ENCODE data around the gene NES. TPM values are rescaled to one million over a fixed set of nuclear protein-coding genes. Genes with fewer than 3 reads are reported as not detected.

Gene NES
- total and polyA plus RNA-seq, 4 donors, result 0.15 to 3.1 (median 1.9) TPM

DNA sequence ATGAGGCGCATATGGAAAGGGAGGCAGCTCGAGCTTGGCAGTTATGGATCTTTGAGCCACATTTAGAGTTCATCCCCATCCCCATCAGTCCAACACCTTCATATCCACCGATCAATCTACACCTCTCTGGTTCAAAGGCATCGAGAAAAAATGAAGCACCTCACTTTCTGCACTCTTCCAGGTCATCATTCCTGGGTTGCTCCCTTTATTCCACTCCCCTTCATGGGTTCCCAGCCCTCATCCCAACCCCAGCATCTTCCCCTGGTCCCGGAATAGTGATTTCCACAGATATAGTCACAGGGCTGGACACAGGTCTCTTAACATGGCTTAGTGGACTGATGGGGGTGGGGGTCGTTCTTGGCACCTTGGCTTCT is 57.6 kb downstream of the NES start:
- Histone ChIP-seq H3K4me1 (ENCODE audit: control insufficient read depth in 4 of 4, insufficient read depth in 4 of 4, low read length in 3 of 4) (peaks cover 2 to 10% (median 4%) of the 10 kb centered on the region in 4 donors), H3K9ac (ENCODE audit: low read depth in 1 of 2, low read length in 2 of 2) (no peak overlapping the region), H3K36me3 (ENCODE audit: control insufficient read depth in 4 of 4, insufficient read depth in 3 of 4, low read depth in 1 of 4, low read length in 3 of 4) (no peaks in the 10 kb centered on the region), H3K9me3 (ENCODE audit: control insufficient read depth in 4 of 4, low read length in 3 of 4) (no peaks in the 10 kb centered on the region), H3K27me3 (ENCODE audit: control insufficient read depth in 4 of 4, insufficient read depth in 4 of 4, low read length in 3 of 4) (peaks cover 0 to 7% (median 3%) of the 10 kb centered on the region in 4 donors), H3K27ac (ENCODE audit: low read depth in 1 of 2, low read length in 2 of 2) (no peak overlapping the region), H3K4me3 (ENCODE audit: low read depth in 1 of 3, low read length in 3 of 3) (no peak overlapping the region)
- TF ChIP-seq GABPA (IDR thresholded peaks at IDR 0.05 in 1 of 2, conservative IDR thresholded peaks at IDR 0.05 in 1 of 2) (no peak), YY1 (IDR thresholded peaks at IDR 0.05) (no peak), JUND (IDR thresholded peaks at IDR 0.05) (no peak), EGR1 (IDR thresholded peaks at IDR 0.05; ENCODE audit: low read depth in 2 of 2) (no peak)
- TF ChIP-seq, protein P1, sequence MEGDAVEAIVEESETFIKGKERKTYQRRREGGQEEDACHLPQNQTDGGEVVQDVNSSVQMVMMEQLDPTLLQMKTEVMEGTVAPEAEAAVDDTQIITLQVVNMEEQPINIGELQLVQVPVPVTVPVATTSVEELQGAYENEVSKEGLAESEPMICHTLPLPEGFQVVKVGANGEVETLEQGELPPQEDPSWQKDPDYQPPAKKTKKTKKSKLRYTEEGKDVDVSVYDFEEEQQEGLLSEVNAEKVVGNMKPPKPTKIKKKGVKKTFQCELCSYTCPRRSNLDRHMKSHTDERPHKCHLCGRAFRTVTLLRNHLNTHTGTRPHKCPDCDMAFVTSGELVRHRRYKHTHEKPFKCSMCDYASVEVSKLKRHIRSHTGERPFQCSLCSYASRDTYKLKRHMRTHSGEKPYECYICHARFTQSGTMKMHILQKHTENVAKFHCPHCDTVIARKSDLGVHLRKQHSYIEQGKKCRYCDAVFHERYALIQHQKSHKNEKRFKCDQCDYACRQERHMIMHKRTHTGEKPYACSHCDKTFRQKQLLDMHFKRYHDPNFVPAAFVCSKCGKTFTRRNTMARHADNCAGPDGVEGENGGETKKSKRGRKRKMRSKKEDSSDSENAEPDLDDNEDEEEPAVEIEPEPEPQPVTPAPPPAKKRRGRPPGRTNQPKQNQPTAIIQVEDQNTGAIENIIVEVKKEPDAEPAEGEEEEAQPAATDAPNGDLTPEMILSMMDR (IDR thresholded peaks at IDR 0.05; ENCODE audit: low read depth, low read length, missing input control), result no peak
- 23% methylated on average over 6 of the region's 6 CpGs for WGBS
- no peak for DNase-seq (ENCODE audit: low spot score)

DNA sequence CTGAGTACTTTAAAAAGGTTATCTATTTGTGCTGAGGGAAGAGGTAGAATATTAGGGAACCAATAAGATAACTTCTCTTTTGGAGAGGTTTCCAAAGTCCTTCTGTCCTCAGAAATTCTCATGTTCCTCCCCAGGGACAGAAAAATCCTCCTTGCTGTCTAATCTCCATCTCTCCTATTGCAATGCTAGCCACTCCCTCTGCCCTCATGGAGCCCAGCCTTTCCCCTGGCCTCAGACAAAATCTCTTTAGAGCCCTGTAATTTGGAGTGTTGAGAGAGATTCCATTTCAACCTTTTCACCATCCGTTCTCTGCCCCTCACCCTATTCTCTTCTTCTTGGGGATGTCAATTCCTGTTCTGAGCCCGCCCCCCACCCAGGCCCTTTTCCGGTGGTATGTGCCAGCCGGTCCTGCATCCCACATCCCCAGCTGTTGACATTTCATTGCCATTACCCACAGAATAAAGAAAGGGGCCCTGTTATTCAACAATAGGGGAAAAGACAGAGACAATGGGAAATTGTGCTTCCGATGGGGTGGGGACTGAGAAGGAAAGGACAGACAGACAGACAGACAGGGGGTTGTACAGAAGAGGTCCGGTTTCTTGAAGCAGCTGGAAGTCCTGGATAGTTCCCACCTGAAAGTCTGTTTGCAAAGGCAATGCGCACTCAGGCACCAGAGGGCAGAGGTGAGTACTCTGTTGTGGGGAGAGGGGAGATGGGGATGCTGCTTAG is 58.2 kb downstream of the NES start, which contains the start of gene HAPLN2:
HAPLN2 (plus strand) TSS at position 563 of the 729 bp plus-strand sequence. CDS start 4,076 bp downstream, outside the sequence.
- DNase-seq (ENCODE audit: low spot score), result no peak
- 7% methylated on average over 7 of the region's 7 CpGs for WGBS
- Histone ChIP-seq H3K36me3 (ENCODE audit: control insufficient read depth in 4 of 4, insufficient read depth in 3 of 4, low read depth in 1 of 4, low read length in 3 of 4) (no peaks in the 10 kb centered on the region), H3K27me3 (ENCODE audit: control insufficient read depth in 4 of 4, insufficient read depth in 4 of 4, low read length in 3 of 4) (peaks cover 0 to 7% (median 2%) of the 10 kb centered on the region in 4 donors), H3K27ac (ENCODE audit: low read depth in 1 of 2, low read length in 2 of 2) (no peak within 1 kb of the TSS), H3K4me1 (ENCODE audit: control insufficient read depth in 4 of 4, insufficient read depth in 4 of 4, low read length in 3 of 4) (peaks cover 0 to 5% (median 0%) of the 10 kb centered on the region in 4 donors), H3K9me3 (ENCODE audit: control insufficient read depth in 4 of 4, low read length in 3 of 4) (no peaks in the 10 kb centered on the region), H3K9ac (ENCODE audit: low read depth in 1 of 2, low read length in 2 of 2) (no peak within 1 kb of the TSS), H3K4me3 (ENCODE audit: low read depth in 1 of 3, low read length in 3 of 3) (no peak within 1 kb of the TSS)
- TF ChIP-seq YY1 (IDR thresholded peaks at IDR 0.05) (no peak), JUND (IDR thresholded peaks at IDR 0.05) (no peak), RAD21 (IDR thresholded peaks at IDR 0.05) (peak in 1 of 2 donors; percentile 55), HNF4G (IDR thresholded peaks at IDR 0.05) (no peak), HNF4A (conservative IDR thresholded peaks at IDR 0.05) (no peak)
- TF ChIP-seq, protein P1 (IDR thresholded peaks at IDR 0.05; ENCODE audit: low read depth, low read length, missing input control), result peak; percentile 37
- TF ChIP-seq, protein P2, sequence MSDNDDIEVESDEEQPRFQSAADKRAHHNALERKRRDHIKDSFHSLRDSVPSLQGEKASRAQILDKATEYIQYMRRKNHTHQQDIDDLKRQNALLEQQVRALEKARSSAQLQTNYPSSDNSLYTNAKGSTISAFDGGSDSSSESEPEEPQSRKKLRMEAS (IDR thresholded peaks at IDR 0.05), result no peak
- TF ChIP-seq, protein P3, sequence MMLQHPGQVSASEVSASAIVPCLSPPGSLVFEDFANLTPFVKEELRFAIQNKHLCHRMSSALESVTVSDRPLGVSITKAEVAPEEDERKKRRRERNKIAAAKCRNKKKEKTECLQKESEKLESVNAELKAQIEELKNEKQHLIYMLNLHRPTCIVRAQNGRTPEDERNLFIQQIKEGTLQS (IDR thresholded peaks at IDR 0.05), result no peak
- TF ChIP-seq, protein P4, sequence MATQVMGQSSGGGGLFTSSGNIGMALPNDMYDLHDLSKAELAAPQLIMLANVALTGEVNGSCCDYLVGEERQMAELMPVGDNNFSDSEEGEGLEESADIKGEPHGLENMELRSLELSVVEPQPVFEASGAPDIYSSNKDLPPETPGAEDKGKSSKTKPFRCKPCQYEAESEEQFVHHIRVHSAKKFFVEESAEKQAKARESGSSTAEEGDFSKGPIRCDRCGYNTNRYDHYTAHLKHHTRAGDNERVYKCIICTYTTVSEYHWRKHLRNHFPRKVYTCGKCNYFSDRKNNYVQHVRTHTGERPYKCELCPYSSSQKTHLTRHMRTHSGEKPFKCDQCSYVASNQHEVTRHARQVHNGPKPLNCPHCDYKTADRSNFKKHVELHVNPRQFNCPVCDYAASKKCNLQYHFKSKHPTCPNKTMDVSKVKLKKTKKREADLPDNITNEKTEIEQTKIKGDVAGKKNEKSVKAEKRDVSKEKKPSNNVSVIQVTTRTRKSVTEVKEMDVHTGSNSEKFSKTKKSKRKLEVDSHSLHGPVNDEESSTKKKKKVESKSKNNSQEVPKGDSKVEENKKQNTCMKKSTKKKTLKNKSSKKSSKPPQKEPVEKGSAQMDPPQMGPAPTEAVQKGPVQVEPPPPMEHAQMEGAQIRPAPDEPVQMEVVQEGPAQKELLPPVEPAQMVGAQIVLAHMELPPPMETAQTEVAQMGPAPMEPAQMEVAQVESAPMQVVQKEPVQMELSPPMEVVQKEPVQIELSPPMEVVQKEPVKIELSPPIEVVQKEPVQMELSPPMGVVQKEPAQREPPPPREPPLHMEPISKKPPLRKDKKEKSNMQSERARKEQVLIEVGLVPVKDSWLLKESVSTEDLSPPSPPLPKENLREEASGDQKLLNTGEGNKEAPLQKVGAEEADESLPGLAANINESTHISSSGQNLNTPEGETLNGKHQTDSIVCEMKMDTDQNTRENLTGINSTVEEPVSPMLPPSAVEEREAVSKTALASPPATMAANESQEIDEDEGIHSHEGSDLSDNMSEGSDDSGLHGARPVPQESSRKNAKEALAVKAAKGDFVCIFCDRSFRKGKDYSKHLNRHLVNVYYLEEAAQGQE (IDR thresholded peaks at IDR 0.05), result no peak

Other genes starting within 250 kb of the NES start
- gene MEF2D, start 176.6 kb downstream of the NES start, total RNA-seq, result 1 to 10 TPM; 5.2 to 5.7 TPM
- gene MEF2D, start 176.6 kb downstream of the NES start, polyA plus RNA-seq, result 1 to 10 TPM; 3.4 to 7.6 TPM
- gene IQGAP3, start 104.8 kb downstream of the NES start, total RNA-seq, result 1 to 10 TPM in 1 of 2 donors, under 1 TPM in 1; under 0.01 to 8.5 TPM
- under 1 TPM; 0.11 to 0.75 TPM for gene IQGAP3, start 104.8 kb downstream of the NES start, polyA plus RNA-seq
- gene TTC24, start 97.7 kb downstream of the NES start, total RNA-seq, result under 1 TPM; 0.08 to 0.14 TPM
- under 1 TPM in 1 of 2 donors, not detected in 1; 0.10 TPM for gene TTC24, start 97.7 kb downstream of the NES start, polyA plus RNA-seq
- 10 to 100 TPM; 20.6 to 35.0 TPM for gene NAXE, start 85.6 kb downstream of the NES start, total RNA-seq
- 10 to 100 TPM; 58.9 to 73.8 TPM for gene NAXE, start 85.6 kb downstream of the NES start, polyA plus RNA-seq
- gene GPATCH4, start 75.9 kb downstream of the NES start, total RNA-seq, result 10 to 100 TPM in 1 of 2 donors, 1 to 10 TPM in 1; 7.6 to 18.7 TPM
- gene GPATCH4, start 75.9 kb downstream of the NES start, polyA plus RNA-seq, result 10 to 100 TPM; 13.8 to 23.6 TPM
- gene HAPLN2, start 58.0 kb downstream of the NES start, total RNA-seq, result under 1 TPM in 1 of 2 donors, not detected in 1; 0.08 TPM
- gene HAPLN2, start 58.0 kb downstream of the NES start, polyA plus RNA-seq, result under 1 TPM in 1 of 2 donors, not detected in 1; 0.03 TPM
- not detected for gene BCAN, start 35.3 kb downstream of the NES start, total RNA-seq
- under 1 TPM in 1 of 2 donors, not detected in 1; 0.02 TPM for gene BCAN, start 35.3 kb downstream of the NES start, polyA plus RNA-seq
- gene CRABP2, start 28.2 kb upstream of the NES start, total RNA-seq, result under 1 TPM in 1 of 2 donors, not detected in 1; 0.14 TPM
- gene CRABP2, start 28.2 kb upstream of the NES start, polyA plus RNA-seq, result under 1 TPM in 1 of 2 donors, not detected in 1; 0.22 TPM
- 10 to 100 TPM in 1 of 2 donors, 1 to 10 TPM in 1; 6.9 to 13.5 TPM for gene METTL25B, start 51.1 kb upstream of the NES start, total RNA-seq
- gene METTL25B, start 51.1 kb upstream of the NES start, polyA plus RNA-seq, result 10 to 100 TPM; 10.2 to 12.7 TPM
- 1 to 10 TPM; 5.6 to 7.5 TPM for gene ISG20L2, start 51.4 kb upstream of the NES start, total RNA-seq
- 1 to 10 TPM; 6.0 to 9.9 TPM for gene ISG20L2, start 51.4 kb upstream of the NES start, polyA plus RNA-seq
- gene MRPL24, start 63.7 kb upstream of the NES start, total RNA-seq, result 10 to 100 TPM; 26.2 to 47.4 TPM
- gene MRPL24, start 63.7 kb upstream of the NES start, polyA plus RNA-seq, result 100 to 1,000 TPM in 1 of 2 donors, 10 to 100 TPM in 1; 74.8 to 123 TPM
- gene HDGF, start 74.3 kb upstream of the NES start, total RNA-seq, result 100 to 1,000 TPM; 120 to 148 TPM
- 100 to 1,000 TPM in 1 of 2 donors, 10 to 100 TPM in 1; 41.7 to 119 TPM for gene HDGF, start 74.3 kb upstream of the NES start, polyA plus RNA-seq
- gene PRCC, start 90.1 kb upstream of the NES start, total RNA-seq, result 10 to 100 TPM in 1 of 2 donors, 1 to 10 TPM in 1; 8.8 to 10.7 TPM
- 10 to 100 TPM; 17.9 to 19.3 TPM for gene PRCC, start 90.1 kb upstream of the NES start, polyA plus RNA-seq
- gene SH2D2A, start 139.4 kb upstream of the NES start, total RNA-seq, result under 1 TPM; 0.14 to 0.17 TPM
- gene SH2D2A, start 139.4 kb upstream of the NES start, polyA plus RNA-seq, result under 1 TPM; 0.32 to 0.38 TPM
- gene INSRR, start 181.7 kb upstream of the NES start, total RNA-seq, result not detected
- gene INSRR, start 181.7 kb upstream of the NES start, polyA plus RNA-seq, result under 1 TPM in 1 of 2 donors, not detected in 1; 0.01 TPM
- gene NTRK1, start 183.5 kb upstream of the NES start, total RNA-seq, result under 1 TPM; 0.14 to 0.17 TPM
- gene NTRK1, start 183.5 kb upstream of the NES start, polyA plus RNA-seq, result under 1 TPM; 0.13 to 0.14 TPM
- gene PEAR1, start 216.3 kb upstream of the NES start, total RNA-seq, result 1 to 10 TPM; 2.1 to 4.4 TPM
- 1 to 10 TPM; 3.0 to 3.2 TPM for gene PEAR1, start 216.3 kb upstream of the NES start, polyA plus RNA-seq
- not detected for gene LRRC71, start 243.2 kb upstream of the NES start, total RNA-seq
- gene LRRC71, start 243.2 kb upstream of the NES start, polyA plus RNA-seq, result under 1 TPM in 1 of 2 donors, not detected in 1; 0.10 TPM